Measurements from ENCODE around the gene PPAT.

PPAT gene

DNA sequence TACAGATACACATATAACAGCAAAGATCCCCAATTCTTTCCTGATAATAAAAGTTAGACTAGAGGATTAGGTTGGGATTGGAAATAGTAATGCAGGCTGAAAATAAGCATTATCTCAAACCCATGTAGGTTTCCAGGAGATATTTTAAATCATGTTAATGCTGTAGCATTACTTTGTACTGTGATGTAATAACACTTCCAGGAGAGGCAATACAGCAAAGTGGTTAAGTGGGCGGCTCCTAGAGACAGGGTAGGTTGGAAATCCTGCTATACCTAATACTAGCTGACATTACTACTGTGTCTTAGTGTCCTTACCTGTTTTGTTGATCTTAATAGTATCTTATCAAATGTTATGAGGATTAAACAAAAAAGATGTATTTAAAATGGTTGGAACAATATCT is 10.3 kb upstream of the PPAT start:
- TF ChIP-seq, protein P1, sequence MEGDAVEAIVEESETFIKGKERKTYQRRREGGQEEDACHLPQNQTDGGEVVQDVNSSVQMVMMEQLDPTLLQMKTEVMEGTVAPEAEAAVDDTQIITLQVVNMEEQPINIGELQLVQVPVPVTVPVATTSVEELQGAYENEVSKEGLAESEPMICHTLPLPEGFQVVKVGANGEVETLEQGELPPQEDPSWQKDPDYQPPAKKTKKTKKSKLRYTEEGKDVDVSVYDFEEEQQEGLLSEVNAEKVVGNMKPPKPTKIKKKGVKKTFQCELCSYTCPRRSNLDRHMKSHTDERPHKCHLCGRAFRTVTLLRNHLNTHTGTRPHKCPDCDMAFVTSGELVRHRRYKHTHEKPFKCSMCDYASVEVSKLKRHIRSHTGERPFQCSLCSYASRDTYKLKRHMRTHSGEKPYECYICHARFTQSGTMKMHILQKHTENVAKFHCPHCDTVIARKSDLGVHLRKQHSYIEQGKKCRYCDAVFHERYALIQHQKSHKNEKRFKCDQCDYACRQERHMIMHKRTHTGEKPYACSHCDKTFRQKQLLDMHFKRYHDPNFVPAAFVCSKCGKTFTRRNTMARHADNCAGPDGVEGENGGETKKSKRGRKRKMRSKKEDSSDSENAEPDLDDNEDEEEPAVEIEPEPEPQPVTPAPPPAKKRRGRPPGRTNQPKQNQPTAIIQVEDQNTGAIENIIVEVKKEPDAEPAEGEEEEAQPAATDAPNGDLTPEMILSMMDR (IDR thresholded peaks at IDR 0.05; ENCODE audit: low read depth, low read length, missing control alignments), result no peak
- in situ Hi-C loops (cut with HindIII; ENCODE audit: low pct_ligation_motif_present, low sequenced_read_pairs), result no loop called here
- Histone ChIP-seq H3K27me3 (replicated peaks) (no peaks in the 10 kb centered on the region), H3K36me3 (replicated peaks) (peaks cover 44% of the 10 kb centered on the region), H3K27ac (no peak overlapping the region), H3K4me3 (ENCODE audit: low read depth, low read length) (no peak overlapping the region)
- no peak for DNase-seq

DNA sequence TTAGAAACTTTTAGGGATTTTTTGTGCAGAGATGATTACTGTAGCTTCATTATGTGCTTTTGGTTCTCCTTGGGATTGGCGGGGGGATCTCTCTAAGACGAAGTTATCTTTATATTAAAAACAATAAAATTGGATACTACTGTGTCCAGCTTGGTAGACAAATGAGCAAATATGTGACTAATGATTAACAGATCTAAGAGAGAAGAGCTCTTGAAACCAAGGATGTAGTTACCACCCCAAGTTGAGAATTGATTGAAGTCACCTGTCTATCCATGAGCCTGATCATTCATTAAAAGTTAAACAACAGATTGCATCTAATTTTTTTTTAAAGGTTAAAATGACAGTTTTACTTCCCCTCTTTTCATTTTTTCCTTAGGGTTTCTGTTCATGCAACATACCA is 9.3 kb upstream of the PPAT start:
- H3K27me3 ChIP-seq (replicated peaks), result no peaks in the 10 kb centered on the region
- H3K27ac ChIP-seq, result no peak overlapping the region
- H3K4me3 ChIP-seq (ENCODE audit: low read depth, low read length), result no peak overlapping the region
- in situ Hi-C loops (cut with HindIII; ENCODE audit: low pct_ligation_motif_present, low sequenced_read_pairs), result no loop called here
- no peak for DNase-seq
- TF ChIP-seq, protein P1 (IDR thresholded peaks at IDR 0.05; ENCODE audit: low read depth, low read length, missing control alignments), result no peak
- peaks cover 37% of the 10 kb centered on the region for H3K36me3 ChIP-seq (replicated peaks)

DNA sequence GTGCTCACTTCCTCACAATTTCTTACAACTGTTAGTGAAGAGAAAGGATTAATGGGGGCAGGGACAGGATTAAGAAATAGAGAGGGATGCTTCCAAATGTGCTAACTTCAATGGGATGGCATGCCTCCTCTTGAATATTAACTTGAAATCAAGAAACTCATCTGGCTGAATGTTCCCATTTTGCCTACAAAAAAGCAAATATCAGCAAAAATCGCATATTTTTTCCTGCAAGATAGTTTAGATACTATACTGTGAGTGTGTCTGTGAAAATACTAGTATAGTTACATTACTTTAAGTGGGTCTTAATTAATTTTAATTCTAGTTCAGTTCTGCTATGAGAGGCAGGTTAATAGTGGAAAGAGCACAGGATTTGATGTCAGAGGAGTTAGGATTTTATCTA is 5.6 kb upstream of the PPAT start:
- no peaks in the 10 kb centered on the region for H3K27me3 ChIP-seq (replicated peaks)
- H3K27ac ChIP-seq, result no peak overlapping the region
- DNase-seq, result no peak
- in situ Hi-C loops (cut with HindIII; ENCODE audit: low pct_ligation_motif_present, low sequenced_read_pairs), result no loop called here
- TF ChIP-seq, protein P1 (IDR thresholded peaks at IDR 0.05; ENCODE audit: low read depth, low read length, missing control alignments), result no peak
- H3K4me3 ChIP-seq (ENCODE audit: low read depth, low read length), result no peak overlapping the region
- peaks cover 16% of the 10 kb centered on the region for H3K36me3 ChIP-seq (replicated peaks)

DNA sequence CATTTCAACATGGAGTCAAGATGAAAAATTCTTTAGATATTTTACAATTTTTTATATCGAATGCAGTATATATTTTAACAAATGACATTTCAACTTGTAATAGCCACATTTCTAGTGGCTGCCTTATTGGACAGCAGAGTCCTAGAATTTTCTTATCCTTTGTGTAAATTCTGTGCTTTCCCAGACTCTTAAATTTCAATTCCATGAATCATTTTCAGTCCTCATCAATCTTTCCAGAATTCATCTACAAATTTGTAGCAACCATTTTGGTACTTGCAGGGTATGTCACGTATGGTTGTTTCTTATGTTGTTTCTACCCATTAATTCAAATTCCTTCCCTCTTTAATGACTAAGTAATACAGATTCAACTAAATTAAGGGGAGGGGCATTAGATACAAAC is 3.4 kb upstream of the PPAT start:
- TF ChIP-seq, protein P1 (IDR thresholded peaks at IDR 0.05; ENCODE audit: low read depth, low read length, missing control alignments), result no peak
- Histone ChIP-seq H3K4me3 (ENCODE audit: low read depth, low read length) (no peak overlapping the region), H3K27ac (no peak overlapping the region), H3K27me3 (replicated peaks) (no peaks in the 10 kb centered on the region), H3K36me3 (replicated peaks) (peaks cover 16% of the 10 kb centered on the region)
- in situ Hi-C loops (cut with HindIII; ENCODE audit: low pct_ligation_motif_present, low sequenced_read_pairs), result no loop called here
- no peak for DNase-seq

DNA sequence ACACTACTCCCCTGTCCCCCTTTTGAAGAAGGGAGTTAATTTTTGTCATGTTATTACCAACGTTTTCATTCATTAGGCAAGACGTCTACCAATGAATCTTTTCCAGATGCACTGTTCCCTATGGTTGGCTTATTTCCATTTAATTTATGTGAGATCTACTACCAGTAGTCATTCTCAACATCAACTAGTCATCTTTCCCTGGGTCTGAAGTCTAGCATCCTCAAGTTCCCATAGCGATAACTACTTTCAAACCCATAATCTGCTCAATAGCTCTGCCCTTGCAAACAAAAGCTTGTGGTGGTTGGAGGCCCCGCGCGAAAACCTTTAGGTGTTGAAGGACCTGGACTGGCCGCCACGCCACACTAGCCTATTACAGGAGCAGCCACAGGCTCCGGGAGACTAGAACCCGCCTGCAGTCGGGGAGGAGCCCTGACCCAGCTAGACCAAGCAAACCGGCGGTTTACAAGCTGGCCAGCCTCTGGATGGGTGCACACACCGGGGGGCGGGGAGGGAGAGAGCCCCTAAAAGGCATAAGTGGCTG is 746 bp downstream of the PPAT start:
- in situ Hi-C loops (cut with HindIII; ENCODE audit: low pct_ligation_motif_present, low sequenced_read_pairs), result no loop called here
- peak; percentile 66 for DNase-seq

More for the DNA sequence above, 746 bp downstream of the PPAT start:
- TF ChIP-seq, protein P1 (IDR thresholded peaks at IDR 0.05; ENCODE audit: low read depth, low read length, missing control alignments), result no peak
- Histone ChIP-seq H3K4me3 (ENCODE audit: low read depth, low read length) (peak overlapping the region; percentile 90), H3K27ac (peak overlapping the region; percentile 69), H3K36me3 (replicated peaks) (no peaks in the 10 kb centered on the region), H3K27me3 (replicated peaks) (no peaks in the 10 kb centered on the region)
